Eye (tissue), 1 donor: ENCODE data around the gene ADORA3.

Source experiments
- DNase-seq: peaks from one replicate; pipeline ENCODE4 v3.0.0-alpha.2; 2015

ADORA3 gene

GRCh38 chr1:111474521-111474920, 28.9 kb downstream of the ADORA3 start:
- no peak for DNase-seq

- no peak for DNase-seq
These were observed 29.3 kb downstream of the ADORA3 start for GRCh38 chr1:111474106-111474505.

GRCh38 chr1:111471538-111471937, 31.9 kb downstream of the ADORA3 start:
- DNase-seq = no peak

- no peak for DNase-seq
These were observed 32.4 kb downstream of the ADORA3 start for GRCh38 chr1:111471012-111471411.

- DNase-seq = no peak
These were observed 32.8 kb downstream of the ADORA3 start for GRCh38 chr1:111470596-111470995.

GRCh38 chr1:111469539-111469938, 33.9 kb downstream of the ADORA3 start:
- no peak for DNase-seq

- DNase-seq = no peak
These were observed 34.7 kb downstream of the ADORA3 start for GRCh38 chr1:111468717-111469100.

GRCh38 chr1:111467865-111468716, 35.3 kb downstream of the ADORA3 start:
- no peak for DNase-seq

- no peak for DNase-seq
These were observed 37.0 kb downstream of the ADORA3 start for GRCh38 chr1:111466480-111466879.

GRCh38 chr1:111465754-111466153, 37.7 kb downstream of the ADORA3 start:
- DNase-seq = no peak

GRCh38 chr1:111463029-111463683, 40.3 kb downstream of the ADORA3 start:
- no peak for DNase-seq

GRCh38 chr1:111462370-111463028, 40.9 kb downstream of the ADORA3 start:
- no peak for DNase-seq

- DNase-seq = no peak
These were observed 41.7 kb downstream of the ADORA3 start for GRCh38 chr1:111461765-111462164.

- no peak for DNase-seq
These were observed 47.8 kb downstream of the ADORA3 start for GRCh38 chr1:111455642-111456031.

- no peak for DNase-seq
These were observed 48.4 kb downstream of the ADORA3 start for GRCh38 chr1:111454859-111455641.

GRCh38 chr1:111453706-111454105, 49.7 kb downstream of the ADORA3 start:
- DNase-seq = no peak

GRCh38 chr1:111452581-111452980, 50.9 kb downstream of the ADORA3 start:
- DNase-seq = no peak

- no peak for DNase-seq
These were observed 53.2 kb downstream of the ADORA3 start for GRCh38 chr1:111450185-111450584.

GRCh38 chr1:111449703-111450017, 53.8 kb downstream of the ADORA3 start:
- no peak for DNase-seq
